ENCODE results near the gene CLTCL1.

Gene CLTCL1

GRCh38 chr22:19224557-19224956 lies 67.0 kb downstream of the CLTCL1 start:
- Histone ChIP-seq H3K36me3 (ENCODE audit: control insufficient read depth, insufficient read depth, low read length) (no peaks in the 10 kb centered on the region), H3K9me3 (ENCODE audit: control insufficient read depth, low read length) (no peaks in the 10 kb centered on the region), H3K4me1 (ENCODE audit: control insufficient read depth, insufficient read depth, low read length, poor library complexity, severe bottlenecking) (no peaks in the 10 kb centered on the region), H3K27ac (ENCODE audit: insufficient read depth, low read length, poor library complexity, severe bottlenecking) (no peak overlapping the region), H3K4me3 (ENCODE audit: insufficient read depth, low read depth, low read length, poor library complexity, severe bottlenecking) (no peak overlapping the region), H3K27me3 (replicated peaks; ENCODE audit: control insufficient read depth, insufficient read depth, low read length, poor library complexity, severe bottlenecking) (no peaks in the 10 kb centered on the region)
- no peak for DNase-seq

- Histone ChIP-seq H3K4me1 (ENCODE audit: control insufficient read depth, insufficient read depth, low read length, poor library complexity, severe bottlenecking) (no peaks in the 10 kb centered on the region), H3K4me3 (ENCODE audit: insufficient read depth, low read depth, low read length, poor library complexity, severe bottlenecking) (no peak overlapping the region), H3K27me3 (replicated peaks; ENCODE audit: control insufficient read depth, insufficient read depth, low read length, poor library complexity, severe bottlenecking) (no peaks in the 10 kb centered on the region), H3K36me3 (ENCODE audit: control insufficient read depth, insufficient read depth, low read length) (no peaks in the 10 kb centered on the region), H3K27ac (ENCODE audit: insufficient read depth, low read length, poor library complexity, severe bottlenecking) (no peak overlapping the region), H3K9me3 (ENCODE audit: control insufficient read depth, low read length) (no peaks in the 10 kb centered on the region)
- DNase-seq = no peak
Observed at GRCh38 chr22:19223617-19224016, 67.9 kb downstream of the CLTCL1 start.

DNA sequence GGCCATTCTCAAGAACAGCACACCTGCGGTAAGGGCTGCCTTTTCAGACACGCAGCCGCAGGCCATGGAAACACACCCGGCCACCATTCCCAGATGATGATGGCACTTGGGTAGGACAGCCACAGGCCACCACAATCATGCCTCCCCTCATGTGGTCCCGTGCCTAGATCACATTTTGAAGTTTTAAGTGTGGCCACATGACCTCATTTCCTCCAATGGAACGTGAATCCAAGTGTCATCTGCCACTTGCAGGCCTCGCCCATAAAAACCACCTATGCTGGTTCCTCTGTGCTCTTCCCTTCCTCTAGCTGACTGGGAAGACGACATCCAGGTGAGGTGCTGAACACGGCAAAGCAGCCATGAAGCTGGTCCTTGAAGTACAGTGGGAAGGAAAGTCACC lies 68.4 kb downstream of the CLTCL1 start:
- Histone ChIP-seq H3K27ac (ENCODE audit: insufficient read depth, low read length, poor library complexity, severe bottlenecking) (no peak overlapping the region), H3K4me3 (ENCODE audit: insufficient read depth, low read depth, low read length, poor library complexity, severe bottlenecking) (no peak overlapping the region), H3K27me3 (replicated peaks; ENCODE audit: control insufficient read depth, insufficient read depth, low read length, poor library complexity, severe bottlenecking) (no peaks in the 10 kb centered on the region), H3K36me3 (ENCODE audit: control insufficient read depth, insufficient read depth, low read length) (no peaks in the 10 kb centered on the region), H3K9me3 (ENCODE audit: control insufficient read depth, low read length) (no peaks in the 10 kb centered on the region), H3K4me1 (ENCODE audit: control insufficient read depth, insufficient read depth, low read length, poor library complexity, severe bottlenecking) (no peaks in the 10 kb centered on the region)
- DNase-seq = no peak

DNA sequence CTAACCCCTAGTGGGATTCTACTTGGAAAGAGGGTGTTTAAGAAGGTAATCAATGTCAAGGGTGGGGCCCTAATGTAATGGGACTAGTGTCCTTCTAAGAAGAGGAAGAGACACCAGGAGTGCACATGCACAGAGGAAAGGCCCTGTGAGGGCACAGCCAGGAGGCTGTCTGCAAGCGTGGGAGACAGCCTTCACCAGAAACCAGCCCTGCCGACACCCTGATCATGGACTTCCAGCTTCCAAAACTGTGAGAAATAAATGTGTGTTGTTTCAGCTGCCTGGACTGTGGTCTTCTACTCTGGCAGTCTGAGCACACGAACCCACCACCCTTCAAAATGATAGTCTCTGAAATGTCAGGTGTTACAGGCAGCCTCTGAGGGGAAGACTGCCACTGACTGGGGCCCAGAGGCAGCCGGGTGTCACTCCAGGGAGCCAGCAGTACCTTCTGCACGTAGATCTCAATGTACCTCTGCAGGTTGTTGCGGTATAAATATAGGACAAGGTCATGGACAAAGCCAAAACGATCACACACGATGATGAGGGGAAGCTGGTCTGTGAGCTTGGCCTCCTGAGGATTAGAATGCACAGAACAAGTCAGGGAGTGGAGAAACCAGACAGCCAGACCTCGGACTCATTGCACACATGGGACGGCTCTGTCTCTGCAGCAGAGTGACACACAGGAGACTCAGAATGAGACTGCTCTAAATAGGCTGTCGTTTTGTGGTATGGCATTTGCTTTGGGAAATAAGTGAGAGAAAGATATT lies 69.1 kb downstream of the CLTCL1 start:
- no peaks in the 10 kb centered on the region for H3K27me3 ChIP-seq (replicated peaks; ENCODE audit: control insufficient read depth, insufficient read depth, low read length, poor library complexity, severe bottlenecking)
- H3K36me3 ChIP-seq (ENCODE audit: control insufficient read depth, insufficient read depth, low read length) = no peaks in the 10 kb centered on the region
- no peaks in the 10 kb centered on the region for H3K4me1 ChIP-seq (ENCODE audit: control insufficient read depth, insufficient read depth, low read length, poor library complexity, severe bottlenecking)
- H3K27ac ChIP-seq (ENCODE audit: insufficient read depth, low read length, poor library complexity, severe bottlenecking) = no peak overlapping the region
- DNase-seq = no peak
- H3K4me3 ChIP-seq (ENCODE audit: insufficient read depth, low read depth, low read length, poor library complexity, severe bottlenecking) = no peak overlapping the region
- H3K9me3 ChIP-seq (ENCODE audit: control insufficient read depth, low read length) = no peaks in the 10 kb centered on the region

DNA sequence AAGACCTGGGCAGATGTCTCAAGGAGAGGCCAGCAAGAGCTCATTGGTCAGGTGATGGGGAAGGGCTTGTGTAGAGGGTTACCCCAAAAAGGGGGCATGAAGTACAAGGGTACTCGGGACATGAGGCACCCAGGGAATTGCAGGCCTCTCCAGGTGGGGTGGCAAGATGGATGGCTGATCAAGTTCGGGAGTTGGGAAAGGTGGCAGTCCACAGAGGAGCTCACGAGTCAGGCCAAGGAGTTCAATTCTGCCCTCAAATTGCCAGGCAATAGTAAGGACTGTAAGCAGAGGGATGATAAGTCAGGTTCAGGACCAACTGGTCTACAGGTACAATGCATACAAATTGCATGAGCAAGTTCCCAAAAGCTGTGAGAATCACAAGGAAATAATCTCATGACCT lies 70.7 kb downstream of the CLTCL1 start:
- no peak overlapping the region for H3K4me3 ChIP-seq (ENCODE audit: insufficient read depth, low read depth, low read length, poor library complexity, severe bottlenecking)
- DNase-seq = no peak
- no peaks in the 10 kb centered on the region for H3K27me3 ChIP-seq (replicated peaks; ENCODE audit: control insufficient read depth, insufficient read depth, low read length, poor library complexity, severe bottlenecking)
- H3K36me3 ChIP-seq (ENCODE audit: control insufficient read depth, insufficient read depth, low read length) = no peaks in the 10 kb centered on the region
- H3K9me3 ChIP-seq (ENCODE audit: control insufficient read depth, low read length) = no peaks in the 10 kb centered on the region
- H3K27ac ChIP-seq (ENCODE audit: insufficient read depth, low read length, poor library complexity, severe bottlenecking) = no peak overlapping the region
- no peaks in the 10 kb centered on the region for H3K4me1 ChIP-seq (ENCODE audit: control insufficient read depth, insufficient read depth, low read length, poor library complexity, severe bottlenecking)

DNA sequence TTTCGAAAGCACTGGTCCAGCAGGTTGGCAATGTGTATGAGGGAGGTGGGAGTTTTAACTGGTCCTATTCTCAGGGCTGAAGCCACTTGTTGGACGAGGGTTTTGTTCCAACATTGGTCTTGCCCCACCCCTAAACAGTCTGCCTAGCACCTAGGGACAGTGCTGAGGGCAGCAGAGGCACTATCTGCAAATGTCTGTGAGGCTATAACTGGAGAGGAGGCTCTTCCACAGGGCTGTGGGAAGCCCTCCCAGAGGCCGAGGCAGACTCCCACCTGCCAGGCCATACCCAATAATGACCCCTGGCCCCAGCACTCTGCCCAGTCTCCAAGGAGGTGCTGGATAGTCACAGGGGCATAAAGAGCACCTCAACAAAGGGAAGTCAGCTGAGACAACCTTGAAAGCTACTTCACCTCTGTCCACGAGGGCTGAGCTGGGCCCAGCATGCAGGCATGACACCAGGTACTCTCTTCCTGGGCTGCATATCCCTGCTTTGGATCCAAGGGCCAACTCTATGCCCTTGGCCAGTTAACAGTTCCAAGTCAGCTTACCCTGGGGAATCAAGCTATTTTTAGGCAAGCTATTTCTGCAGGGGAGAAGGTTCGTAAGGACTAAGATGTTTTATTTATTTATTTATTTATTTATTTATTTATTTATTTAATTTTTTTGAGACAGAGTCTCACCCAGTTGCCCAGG lies 72.8 kb downstream of the CLTCL1 start:
- DNase-seq = no peak
- Histone ChIP-seq H3K4me1 (ENCODE audit: control insufficient read depth, insufficient read depth, low read length, poor library complexity, severe bottlenecking) (no peaks in the 10 kb centered on the region), H3K36me3 (ENCODE audit: control insufficient read depth, insufficient read depth, low read length) (no peaks in the 10 kb centered on the region), H3K4me3 (ENCODE audit: insufficient read depth, low read depth, low read length, poor library complexity, severe bottlenecking) (no peak overlapping the region), H3K27ac (ENCODE audit: insufficient read depth, low read length, poor library complexity, severe bottlenecking) (no peak overlapping the region), H3K9me3 (ENCODE audit: control insufficient read depth, low read length) (no peaks in the 10 kb centered on the region), H3K27me3 (replicated peaks; ENCODE audit: control insufficient read depth, insufficient read depth, low read length, poor library complexity, severe bottlenecking) (no peaks in the 10 kb centered on the region)

DNA sequence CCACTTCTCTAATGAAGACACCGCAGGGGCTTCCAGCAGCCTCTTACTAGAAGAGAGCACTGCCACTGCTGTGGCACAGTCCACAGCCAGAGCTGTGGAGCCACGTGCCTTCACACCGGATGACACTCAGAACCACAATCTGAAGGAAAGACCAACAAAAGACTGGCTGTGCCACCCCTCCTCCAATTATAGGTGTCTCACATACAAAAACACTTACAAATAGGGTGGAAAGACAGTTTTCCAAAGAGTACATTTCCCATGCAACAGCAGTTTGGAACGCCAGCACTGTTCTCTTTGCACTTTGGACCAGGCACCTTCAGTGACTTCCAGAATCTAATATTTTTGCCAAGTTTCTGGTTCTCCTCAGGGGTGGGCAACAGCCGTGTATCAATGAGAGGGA lies 74.9 kb downstream of the CLTCL1 start:
- Histone ChIP-seq H3K27ac (ENCODE audit: insufficient read depth, low read length, poor library complexity, severe bottlenecking) (no peak overlapping the region), H3K4me1 (ENCODE audit: control insufficient read depth, insufficient read depth, low read length, poor library complexity, severe bottlenecking) (no peaks in the 10 kb centered on the region), H3K27me3 (replicated peaks; ENCODE audit: control insufficient read depth, insufficient read depth, low read length, poor library complexity, severe bottlenecking) (no peaks in the 10 kb centered on the region), H3K36me3 (ENCODE audit: control insufficient read depth, insufficient read depth, low read length) (no peaks in the 10 kb centered on the region), H3K9me3 (ENCODE audit: control insufficient read depth, low read length) (no peaks in the 10 kb centered on the region), H3K4me3 (ENCODE audit: insufficient read depth, low read depth, low read length, poor library complexity, severe bottlenecking) (no peak overlapping the region)
- DNase-seq = no peak

DNA sequence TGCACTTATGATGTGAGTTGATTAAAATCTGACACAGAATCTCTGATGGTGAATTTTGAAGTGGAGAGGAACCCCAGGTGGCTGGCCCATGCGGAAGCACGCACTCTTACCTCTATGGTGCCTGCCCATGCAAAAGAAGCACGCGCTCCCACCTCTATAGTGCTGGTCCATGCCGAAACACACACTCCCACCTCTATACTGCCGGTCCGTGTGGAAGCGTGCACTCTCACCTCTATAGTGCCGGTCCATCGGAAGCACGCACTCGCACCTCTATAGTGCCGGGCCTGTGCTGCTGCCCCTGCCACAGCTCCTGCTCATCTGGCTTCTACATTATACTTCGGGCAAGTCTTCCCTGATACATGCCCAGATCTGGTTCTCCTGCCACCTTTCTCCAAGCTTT lies 76.2 kb downstream of the CLTCL1 start:
- Histone ChIP-seq H3K4me3 (ENCODE audit: insufficient read depth, low read depth, low read length, poor library complexity, severe bottlenecking) (no peak overlapping the region), H3K4me1 (ENCODE audit: control insufficient read depth, insufficient read depth, low read length, poor library complexity, severe bottlenecking) (no peaks in the 10 kb centered on the region), H3K36me3 (ENCODE audit: control insufficient read depth, insufficient read depth, low read length) (no peaks in the 10 kb centered on the region), H3K9me3 (ENCODE audit: control insufficient read depth, low read length) (no peaks in the 10 kb centered on the region), H3K27ac (ENCODE audit: insufficient read depth, low read length, poor library complexity, severe bottlenecking) (no peak overlapping the region), H3K27me3 (replicated peaks; ENCODE audit: control insufficient read depth, insufficient read depth, low read length, poor library complexity, severe bottlenecking) (no peaks in the 10 kb centered on the region)
- DNase-seq = no peak

DNA sequence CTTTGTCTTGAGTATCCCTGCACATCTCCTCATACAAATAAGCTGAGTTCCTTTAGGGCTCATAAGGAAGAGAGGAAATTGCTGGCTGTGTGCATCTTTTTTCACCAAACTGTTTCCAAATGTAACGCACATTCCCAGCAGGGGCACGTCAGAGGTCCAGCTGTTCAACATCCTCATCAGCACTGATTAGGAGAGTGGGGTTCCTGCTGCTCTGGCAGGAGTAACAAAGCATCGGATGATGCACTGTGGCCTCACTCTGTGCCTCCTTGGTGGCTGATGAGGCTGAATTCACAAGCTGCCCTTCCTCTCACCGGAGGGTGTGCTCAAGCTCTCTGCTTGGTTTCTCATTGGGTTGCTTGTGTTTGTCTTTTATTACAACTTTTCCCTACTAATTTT lies 77.4 kb downstream of the CLTCL1 start:
- no peaks in the 10 kb centered on the region for H3K36me3 ChIP-seq (ENCODE audit: control insufficient read depth, insufficient read depth, low read length)

GRCh38 chr22:19213442-19214077 lies 78.0 kb downstream of the CLTCL1 start:
- H3K27me3 ChIP-seq (replicated peaks; ENCODE audit: control insufficient read depth, insufficient read depth, low read length, poor library complexity, severe bottlenecking) = no peaks in the 10 kb centered on the region
- H3K27ac ChIP-seq (ENCODE audit: insufficient read depth, low read length, poor library complexity, severe bottlenecking) = no peak overlapping the region
- H3K4me1 ChIP-seq (ENCODE audit: control insufficient read depth, insufficient read depth, low read length, poor library complexity, severe bottlenecking) = no peaks in the 10 kb centered on the region
- H3K9me3 ChIP-seq (ENCODE audit: control insufficient read depth, low read length) = no peaks in the 10 kb centered on the region
- H3K36me3 ChIP-seq (ENCODE audit: control insufficient read depth, insufficient read depth, low read length) = no peaks in the 10 kb centered on the region
- no peak overlapping the region for H3K4me3 ChIP-seq (ENCODE audit: insufficient read depth, low read depth, low read length, poor library complexity, severe bottlenecking)
- DNase-seq = no peak

More for the DNA sequence above, 77.4 kb downstream of the CLTCL1 start:
- H3K4me1 ChIP-seq (ENCODE audit: control insufficient read depth, insufficient read depth, low read length, poor library complexity, severe bottlenecking) = no peaks in the 10 kb centered on the region
- H3K4me3 ChIP-seq (ENCODE audit: insufficient read depth, low read depth, low read length, poor library complexity, severe bottlenecking) = no peak overlapping the region
- H3K9me3 ChIP-seq (ENCODE audit: control insufficient read depth, low read length) = no peaks in the 10 kb centered on the region
- no peak for DNase-seq
- H3K27me3 ChIP-seq (replicated peaks; ENCODE audit: control insufficient read depth, insufficient read depth, low read length, poor library complexity, severe bottlenecking) = no peaks in the 10 kb centered on the region
- no peak overlapping the region for H3K27ac ChIP-seq (ENCODE audit: insufficient read depth, low read length, poor library complexity, severe bottlenecking)
